HG02870 (cell line): ENCODE data around the gene RGS18.
"Not testable (repeated sequence)": the region's sequence is repeated elsewhere in the genome, so short reads cannot be mapped to it uniquely, and the experiment has no call there.

Experiments
- ATAC-seq: cut with Tn5 transposase; IDR thresholded peaks from one replicate; pipeline ENCODE4 v1.9.1; 2021; ENCODE audit warnings: mild to moderate bottlenecking, moderate library complexity; ENCODE audit not compliant: unreplicated experiment

RGS18 gene

DNA sequence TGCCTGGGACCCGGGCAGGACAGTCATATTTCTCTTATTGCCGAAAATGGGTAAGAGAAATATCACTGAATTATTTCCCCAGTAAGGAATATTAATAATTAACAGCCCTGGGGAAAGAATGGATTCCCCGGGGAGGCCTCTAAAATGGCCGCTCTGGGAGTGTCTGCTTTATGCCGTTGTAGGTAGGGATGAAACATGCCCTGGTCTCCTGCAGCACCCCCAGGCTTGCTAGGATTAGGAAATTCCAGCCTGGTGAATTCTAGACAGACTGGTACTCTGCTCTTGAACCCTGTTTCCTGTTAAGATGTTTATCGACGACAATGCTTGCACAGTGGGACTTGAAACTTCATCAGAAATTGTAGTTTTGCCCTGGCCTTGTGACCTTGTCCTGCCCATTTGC lies 6.7 kb downstream of the RGS18 start:
- ATAC-seq, result not testable (repeated sequence)

DNA sequence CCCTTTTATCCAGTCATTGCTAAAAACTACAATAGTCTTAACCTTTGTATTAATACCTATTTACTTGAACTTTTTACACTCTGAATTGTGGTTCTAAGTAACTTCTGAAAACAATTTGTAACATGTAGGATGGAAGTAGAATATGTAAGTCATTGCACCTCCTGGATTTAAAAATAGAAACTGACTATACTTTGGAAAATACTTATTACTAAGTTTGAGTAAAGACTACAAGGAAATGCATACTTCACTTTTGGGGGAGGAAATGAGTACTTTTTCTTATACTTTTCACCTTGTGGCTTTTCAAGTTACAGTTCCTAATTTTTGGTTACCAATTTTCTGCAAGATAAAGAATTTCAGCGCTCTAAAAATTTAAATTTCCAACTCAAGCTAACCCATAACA lies 8.7 kb downstream of the RGS18 start:
- no peak for ATAC-seq

DNA sequence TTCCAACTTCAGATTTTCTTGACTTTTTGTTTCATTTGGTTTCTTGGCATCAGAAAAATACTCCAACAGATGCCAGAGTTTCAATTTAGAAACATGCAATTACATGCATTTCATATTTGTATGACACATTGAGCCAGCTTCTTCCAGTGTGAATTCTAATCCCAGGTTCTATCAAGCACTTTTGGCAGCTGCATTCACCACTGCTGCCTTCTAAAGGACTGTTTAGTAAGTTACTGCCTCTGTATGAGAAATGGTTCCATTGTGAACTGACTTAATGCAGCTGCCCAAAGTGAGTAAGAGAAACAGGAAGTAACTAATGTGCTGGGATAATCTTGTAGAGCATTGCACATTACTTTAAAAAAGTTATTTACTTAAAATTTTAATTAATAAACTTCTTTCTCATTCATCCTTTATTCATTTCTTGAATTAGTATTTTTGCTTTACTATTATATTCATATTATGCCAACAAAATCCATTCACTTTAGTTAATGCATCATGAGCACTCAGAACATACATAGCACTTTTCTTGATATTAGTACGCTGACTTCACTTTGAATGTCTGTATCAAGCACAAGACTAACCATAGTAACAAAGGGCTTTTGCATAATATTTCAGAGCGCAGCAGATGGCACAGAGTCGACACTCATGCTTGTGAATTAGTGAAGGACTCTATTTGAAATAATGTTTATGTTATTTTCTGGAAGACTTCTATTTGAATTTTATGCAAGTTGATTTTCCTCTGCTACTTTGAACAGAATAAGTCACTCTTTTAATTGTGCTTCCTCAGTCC lies 9.8 kb downstream of the RGS18 start:
- ATAC-seq, result no peak

DNA sequence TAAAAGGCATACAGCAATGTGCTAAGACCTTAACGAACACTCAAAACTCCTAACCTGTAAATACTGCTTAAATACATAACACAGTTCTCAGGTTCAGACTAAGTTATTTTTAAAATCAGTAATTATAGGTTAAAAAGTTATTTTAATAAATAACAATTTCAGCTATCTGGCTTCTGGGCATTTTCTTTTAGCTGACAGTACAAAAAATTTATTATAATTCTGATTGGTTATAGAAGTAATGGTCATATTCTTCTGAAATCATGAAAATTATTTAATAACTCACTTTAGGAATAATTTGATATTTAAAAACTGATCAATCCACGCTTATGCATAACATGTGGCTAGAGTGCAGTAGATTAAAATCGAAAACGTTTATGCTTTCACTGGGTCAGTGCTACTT lies 10.7 kb downstream of the RGS18 start:
- ATAC-seq, result no peak

DNA sequence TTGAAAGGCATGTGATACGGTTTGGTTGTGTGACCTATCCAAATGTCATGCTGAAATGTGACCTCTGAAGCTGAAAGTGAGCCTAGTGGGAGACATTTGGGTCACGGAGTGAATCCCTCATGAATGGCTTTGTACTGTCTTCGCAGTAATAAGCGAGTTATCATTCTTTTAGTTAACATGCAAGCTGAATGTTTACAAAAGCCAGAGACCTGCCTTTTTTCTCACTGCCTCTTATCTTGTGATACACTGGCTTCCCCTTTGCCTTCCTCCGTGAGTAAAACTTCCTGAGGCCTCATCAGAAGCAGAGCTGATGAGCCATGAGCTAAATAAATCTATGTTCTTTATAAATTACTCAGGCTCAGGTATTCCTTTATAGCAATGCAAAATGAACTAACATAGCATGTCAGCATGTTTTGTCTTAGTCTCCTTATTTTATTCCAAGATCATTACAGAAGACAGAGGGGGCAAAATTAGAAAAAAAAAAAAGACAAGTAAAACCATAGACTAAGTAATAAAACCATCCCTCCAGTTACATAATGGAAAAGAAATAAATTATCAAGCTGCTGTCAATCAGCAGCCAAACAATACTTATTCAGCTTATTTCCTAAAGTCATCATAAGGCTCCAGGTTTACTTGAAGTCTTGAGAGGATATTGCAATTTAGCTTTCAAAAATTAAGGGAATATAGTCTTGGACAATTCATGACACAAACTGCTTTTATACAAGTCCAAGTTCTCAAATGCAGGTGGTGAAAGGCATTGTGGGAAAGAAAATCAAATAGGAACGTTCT lies 12.1 kb downstream of the RGS18 start:
- ATAC-seq, result no peak

DNA sequence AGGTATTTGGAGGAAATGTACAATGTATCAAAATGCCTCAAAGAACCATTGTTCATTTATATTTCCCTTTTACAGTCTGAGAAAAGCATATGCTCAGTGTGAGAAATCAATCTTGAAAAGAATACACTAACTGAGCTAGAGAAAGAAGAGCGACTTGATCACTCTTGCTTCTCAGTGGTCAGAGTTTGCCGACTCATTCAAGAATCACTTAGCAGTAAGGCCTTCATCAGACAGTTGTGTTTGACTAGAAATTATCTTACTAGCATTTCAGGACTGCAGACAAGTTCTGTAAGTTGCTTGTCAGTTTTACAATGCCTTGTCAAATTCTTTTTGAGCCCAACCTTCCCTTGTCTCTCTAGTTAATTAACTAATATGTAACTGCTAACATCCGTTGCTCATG lies 12.9 kb downstream of the RGS18 start:
- no peak for ATAC-seq

DNA sequence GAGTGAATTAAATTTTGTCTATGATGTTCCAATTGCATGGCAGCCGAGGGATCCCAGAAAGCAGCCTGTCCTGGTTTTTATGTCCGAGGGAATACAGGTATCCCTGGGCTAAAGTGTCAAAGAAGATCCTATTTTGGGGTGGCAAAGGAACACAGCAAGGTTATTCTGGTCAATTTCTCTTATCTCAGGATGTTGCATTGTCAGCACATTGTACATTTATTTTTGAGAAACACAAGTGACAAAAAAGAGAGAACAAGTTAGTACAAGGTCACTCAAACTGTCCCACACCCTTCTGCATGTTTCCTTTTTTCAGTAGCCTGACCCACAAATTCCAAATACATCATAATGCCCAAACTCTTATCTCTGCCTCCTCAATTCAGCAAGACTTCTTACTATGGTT lies 17.7 kb downstream of the RGS18 start:
- ATAC-seq, result no peak

DNA sequence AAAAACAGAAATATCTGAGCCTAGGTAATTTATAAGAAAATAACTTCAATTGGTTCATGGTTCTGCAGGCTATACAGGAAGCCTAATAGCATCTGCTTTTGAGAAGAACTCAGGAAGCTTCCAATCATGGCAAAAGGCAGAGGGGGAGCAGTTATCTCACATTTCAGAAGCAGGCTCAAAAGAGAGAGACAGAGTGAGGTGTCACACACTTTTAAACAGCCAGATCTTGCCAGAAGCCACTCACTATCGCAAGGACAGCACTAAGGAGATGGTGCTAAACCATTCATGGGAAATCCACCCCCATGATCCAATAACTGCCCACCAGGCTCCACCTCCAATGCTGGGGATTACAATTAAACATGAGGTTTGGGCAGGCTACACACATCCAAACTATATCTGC lies 25.5 kb downstream of the RGS18 start:
- ATAC-seq, result no peak

DNA sequence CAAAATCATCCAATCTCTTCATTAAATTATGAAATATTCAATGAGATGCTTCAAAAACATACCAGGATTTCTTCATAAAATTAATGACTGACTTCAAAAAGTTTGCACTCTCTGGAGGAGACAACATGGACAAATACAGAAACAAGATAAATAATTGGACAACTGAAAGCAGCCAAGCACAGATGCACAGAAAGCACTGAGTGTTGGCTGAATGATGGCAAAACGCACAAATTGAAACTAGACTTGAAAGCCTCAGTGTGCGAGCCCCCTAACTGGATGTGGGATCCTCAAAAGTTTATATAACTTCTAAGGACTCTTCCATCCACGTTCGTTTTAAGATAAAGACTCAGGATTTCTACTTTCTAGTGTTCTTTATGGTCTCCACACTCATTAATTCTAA lies 27.9 kb downstream of the RGS18 start:
- ATAC-seq, result no peak

DNA sequence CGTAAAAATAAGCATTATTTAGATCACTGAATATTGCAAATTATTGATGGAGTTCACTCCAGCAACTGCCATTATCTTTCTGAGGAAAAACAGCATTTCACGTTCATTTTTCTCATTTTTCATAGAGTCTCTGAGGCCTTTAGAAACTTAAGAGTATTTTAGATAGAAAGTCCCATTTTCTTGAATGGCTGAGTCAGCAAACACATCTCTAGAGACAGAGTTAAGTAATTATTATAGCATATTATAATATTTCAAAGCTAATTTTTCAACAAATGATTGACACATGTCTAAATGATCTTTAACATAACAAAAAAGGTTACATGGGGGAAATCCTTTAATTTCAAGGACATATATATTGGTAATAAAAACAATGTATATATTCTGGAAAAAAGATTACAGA lies 31.8 kb downstream of the RGS18 start:
- no peak for ATAC-seq

DNA sequence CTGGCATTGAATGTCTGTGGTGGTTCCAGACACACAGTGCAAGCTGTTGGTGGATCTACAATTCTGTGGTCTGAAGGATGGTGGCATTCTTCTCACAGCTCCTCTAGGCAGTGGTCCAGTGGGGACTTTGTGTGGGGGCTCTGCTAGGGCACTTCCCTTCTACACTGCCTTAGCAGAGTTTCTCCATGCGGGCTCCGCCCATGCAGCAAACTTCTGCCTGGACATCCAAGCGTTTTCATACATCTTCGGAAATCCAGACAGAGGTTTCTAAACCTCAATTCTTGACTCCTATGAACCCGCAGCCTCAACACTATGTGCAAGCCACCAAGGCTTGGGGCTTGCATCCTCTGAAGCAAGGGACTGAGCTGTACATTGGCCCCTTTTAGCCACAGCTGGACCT lies 43.0 kb downstream of the RGS18 start:
- ATAC-seq, result no peak

DNA sequence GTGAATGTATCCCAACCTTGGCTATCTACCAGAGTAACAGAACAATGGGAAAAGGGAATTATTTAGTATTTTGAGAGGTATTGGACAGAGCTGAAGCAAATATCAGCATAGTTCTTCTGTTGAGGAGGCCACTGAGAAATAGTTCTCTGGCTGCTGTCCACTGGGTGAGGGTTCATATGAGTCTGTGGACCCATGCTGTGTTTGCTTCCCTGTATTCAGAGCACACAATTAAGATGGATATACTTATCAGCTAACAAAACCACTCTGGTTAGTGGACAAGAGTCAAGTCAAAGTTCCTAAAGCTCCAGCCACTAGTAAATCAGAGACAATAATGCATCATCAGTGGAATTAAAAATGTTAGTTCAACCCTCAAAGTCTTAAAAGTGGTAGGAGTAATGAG lies 66.1 kb downstream of the RGS18 start:
- ATAC-seq, result no peak

DNA sequence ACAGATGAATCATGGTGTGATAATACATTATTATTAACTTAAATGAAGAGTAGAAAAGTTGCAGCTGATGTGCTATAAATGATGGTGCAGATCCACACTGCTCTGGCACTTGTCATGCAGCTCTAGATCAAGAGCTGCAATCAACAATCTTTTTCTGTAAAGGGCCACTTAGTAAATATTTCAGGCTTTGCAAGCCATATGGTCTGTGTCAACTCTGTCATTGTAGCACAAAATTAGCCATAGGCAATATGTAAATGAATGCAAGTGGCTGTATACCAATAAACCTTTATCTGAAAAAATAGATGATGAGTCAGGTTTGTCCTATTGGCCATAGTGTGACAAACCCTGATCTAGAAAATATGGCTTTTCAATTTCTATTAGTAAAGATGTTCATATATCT lies 66.6 kb downstream of the RGS18 start:
- ATAC-seq, result no peak

DNA sequence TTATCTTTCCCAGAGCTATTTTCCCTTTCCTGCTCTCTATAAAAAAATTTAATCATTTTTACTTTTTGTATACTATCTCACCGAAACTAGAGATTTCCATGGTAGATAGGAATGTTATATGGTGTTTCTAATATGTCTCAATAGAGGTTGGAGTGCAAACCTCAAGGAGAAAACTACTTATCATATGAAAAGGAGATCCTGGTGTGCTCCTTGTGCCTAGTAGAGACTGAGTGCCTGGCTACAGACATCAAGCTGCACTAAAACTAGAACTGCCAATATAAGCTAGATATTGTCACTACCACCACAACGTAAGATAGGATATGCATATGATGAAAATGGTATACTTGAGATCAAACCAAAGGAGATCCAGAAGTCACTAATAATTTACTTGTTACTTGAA lies 67.0 kb downstream of the RGS18 start:
- ATAC-seq, result no peak

DNA sequence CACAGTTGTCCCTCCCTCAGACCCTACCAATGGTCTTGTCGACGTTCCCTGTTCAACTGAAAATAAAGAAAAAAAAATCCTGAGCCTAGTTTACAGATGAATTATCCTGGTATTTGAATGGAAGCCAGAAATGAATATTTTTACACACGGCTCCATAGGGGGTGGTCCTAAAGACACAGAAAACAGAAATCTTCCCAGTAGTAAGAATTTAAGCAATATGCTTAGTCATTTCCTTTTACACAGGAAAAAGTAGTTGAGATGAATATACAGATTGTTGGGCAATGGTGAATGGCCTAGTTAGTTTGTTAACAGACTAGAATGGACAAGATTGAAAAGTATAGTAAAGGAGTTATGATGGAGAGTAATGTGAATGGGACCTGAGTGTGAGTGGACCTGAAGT lies 67.4 kb downstream of the RGS18 start:
- ATAC-seq, result no peak

DNA sequence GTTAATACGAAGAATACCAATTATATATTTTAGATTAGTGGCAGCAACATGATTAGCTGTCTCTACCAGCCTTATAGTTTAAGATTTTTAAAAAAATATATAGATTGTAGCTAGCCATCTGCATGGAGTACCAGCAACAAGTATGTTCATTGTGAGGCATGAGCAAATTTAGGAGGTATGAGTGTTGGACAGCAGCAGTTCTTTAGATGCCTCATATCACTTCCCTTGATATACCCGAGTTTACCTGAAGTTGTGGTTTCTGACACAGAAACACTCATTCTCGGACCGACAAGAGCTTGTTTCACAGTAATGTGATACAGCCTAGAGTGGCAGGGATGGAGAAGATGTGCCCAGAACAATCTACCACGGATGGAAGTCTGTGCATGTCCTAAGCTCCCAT lies 69.1 kb downstream of the RGS18 start:
- no peak for ATAC-seq

DNA sequence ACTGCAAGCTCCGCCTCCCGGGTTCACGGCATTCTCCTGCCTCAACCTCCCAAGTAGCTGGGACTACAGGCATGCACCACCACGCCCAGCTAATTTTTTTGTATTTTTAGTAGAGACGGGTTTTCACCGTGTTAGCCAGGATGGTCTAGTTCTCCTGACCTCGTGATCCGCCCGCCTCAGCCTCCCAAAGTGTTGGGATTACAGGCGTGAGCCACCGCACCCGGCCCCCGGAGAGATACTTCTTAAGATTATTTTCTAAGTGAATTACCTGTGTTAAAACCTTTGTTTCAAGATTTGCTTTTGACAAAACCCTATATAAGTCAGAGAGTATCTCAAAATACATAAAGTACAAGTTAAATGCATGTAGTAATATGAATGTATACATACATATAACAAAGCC lies 69.7 kb downstream of the RGS18 start:
- not testable (repeated sequence) for ATAC-seq

DNA sequence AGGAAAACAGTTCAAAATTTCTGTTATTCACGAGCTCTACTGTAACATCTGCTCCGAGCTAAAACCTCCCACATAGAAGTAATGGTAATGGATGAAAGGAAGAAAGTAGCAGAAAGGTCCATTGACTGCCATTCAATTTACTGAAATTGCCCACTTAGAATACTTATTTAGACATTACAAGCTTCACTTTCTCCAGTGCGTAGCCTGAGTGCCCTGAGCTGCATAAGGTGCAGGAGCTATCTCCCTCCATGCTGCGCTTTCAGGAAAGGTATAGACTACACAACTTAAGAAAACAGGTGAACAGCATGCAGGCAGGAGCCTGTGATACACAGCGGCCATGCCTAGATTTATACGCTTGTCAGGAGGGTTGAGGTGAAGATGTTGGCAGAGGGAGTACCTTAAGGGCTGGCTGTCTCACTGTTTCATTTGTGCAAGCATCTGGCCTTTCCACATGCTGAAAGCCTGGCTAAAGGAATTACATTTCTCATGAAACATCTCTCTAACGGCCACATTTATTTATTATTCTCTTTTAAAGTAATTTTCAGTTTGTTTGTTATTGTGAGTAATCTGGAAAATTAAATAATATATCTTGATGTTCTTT lies 74.7 kb downstream of the RGS18 start:
- no peak for ATAC-seq

DNA sequence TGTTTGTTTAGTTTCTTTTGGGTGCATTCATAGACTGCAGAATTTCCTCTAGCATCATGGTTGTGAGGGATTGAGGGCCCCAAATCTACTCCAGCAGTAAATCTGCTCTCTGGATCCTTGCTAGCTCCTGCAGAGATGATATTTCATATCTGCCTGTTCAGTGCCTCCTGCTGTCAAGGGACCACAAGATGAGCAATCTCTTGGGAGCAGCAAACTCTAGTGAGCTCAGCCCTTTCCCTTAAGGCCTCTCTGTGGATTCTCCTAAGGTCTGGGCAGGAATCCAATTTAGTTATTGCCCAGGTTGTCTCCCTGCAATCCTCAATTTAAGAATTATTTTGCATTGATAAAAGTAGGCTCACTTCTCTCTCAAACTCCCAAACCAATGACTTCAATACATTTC lies 76.9 kb downstream of the RGS18 start:
- ATAC-seq, result no peak
